Activated T-cell treated with anti-CD3 and anti-CD28 coated beads for 24 hours (primary cell): Measurements from ENCODE around the gene RC3H1.

Experiments
- DNase-seq: peaks from one replicate; pipeline ENCODE4 v3.0.0-alpha.2; 2020; ENCODE audit warnings: low read depth

RC3H1 gene

DNA sequence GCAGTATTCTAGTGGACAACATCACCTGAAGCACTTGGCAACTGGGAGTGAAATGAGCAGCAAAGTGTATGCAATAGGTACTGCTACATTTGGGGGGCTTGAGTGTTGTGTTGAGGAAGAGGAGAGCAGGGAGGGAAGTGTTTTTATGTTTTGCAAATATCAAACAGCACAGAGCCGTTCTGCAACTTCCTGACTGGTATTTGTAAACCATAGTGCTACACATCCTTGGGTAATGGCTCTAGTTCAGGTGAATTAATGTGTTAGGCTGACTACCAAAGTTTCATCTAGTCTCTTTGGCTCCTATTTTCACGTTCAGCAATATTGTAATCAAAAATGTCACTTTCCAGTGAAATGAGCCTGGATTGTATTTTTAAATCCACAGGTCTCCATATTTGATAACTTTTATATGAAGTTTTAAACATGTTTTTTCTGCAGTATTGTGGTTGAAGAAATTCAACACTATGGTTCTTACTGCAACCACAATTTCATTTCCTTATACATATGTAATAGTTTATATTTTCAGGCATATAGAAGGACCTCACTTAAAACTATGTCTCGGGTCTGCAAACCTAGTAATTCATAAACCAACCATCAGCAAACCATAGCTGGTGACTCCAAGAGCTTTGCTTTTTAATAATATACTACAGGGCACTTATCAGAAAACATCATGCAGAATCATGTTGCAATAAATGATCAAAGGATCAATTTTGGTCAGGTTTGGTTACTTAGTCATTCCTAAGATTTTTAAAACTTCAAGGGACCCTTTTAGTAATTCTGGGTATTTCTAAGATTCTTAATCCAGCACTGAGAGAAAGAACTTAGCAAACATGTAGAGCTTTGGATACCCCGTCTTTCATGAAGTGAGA is 135.2 kb downstream of the RC3H1 start:
- no peak for DNase-seq

DNA sequence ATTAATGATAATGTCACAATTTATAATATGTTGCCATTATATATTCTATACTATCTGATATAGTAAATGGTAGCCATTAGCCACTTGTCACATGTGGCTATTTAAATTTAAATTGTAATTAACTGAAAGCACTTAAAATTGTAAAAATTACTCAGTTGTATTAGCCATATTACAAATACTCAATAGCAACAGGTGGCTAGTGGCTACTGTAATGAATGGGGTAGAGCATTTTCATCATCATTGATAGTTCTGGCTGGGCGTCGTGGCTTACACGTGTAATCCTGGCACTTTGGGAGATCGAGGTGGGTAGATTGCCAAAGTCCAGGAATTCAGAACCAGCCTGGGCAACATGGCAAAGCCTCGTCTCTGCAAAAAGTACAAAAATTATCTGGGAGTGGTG is 137.5 kb downstream of the RC3H1 start:
- DNase-seq: no peak
